Mucosa of stomach (tissue), 1 donor: Measurements from ENCODE around the gene EYS.
"Not testable (repeated sequence)": the region's sequence is repeated elsewhere in the genome, so short reads cannot be mapped to it uniquely, and the experiment has no call there.

ENCODE experiments used
- H3K27me3 ChIP-seq: one replicate; pipeline ENCODE4 v1.7.0; 2013; ENCODE audit warnings: mild to moderate bottlenecking, low read length; ENCODE audit not compliant: control insufficient read depth, insufficient read depth
- H3K36me3 ChIP-seq: one replicate; pipeline ENCODE4 v1.7.0; 2013; ENCODE audit warnings: low read length; ENCODE audit not compliant: control insufficient read depth, insufficient read depth
- H3K4me1 ChIP-seq: one replicate; pipeline ENCODE4 v1.7.0; 2013; ENCODE audit warnings: mild to moderate bottlenecking, low read length; ENCODE audit not compliant: control insufficient read depth, insufficient read depth
- H3K4me3 ChIP-seq: one replicate; pipeline ENCODE4 v1.7.0; 2013; ENCODE audit warnings: low read length
- H3K9ac ChIP-seq: one replicate; pipeline ENCODE4 v1.7.0; 2013; ENCODE audit warnings: mild to moderate bottlenecking, low read length, moderate library complexity
- H3K9me3 ChIP-seq: one replicate; pipeline ENCODE4 v1.7.0; 2013; ENCODE audit warnings: mild to moderate bottlenecking, low read length, moderate library complexity; ENCODE audit not compliant: control insufficient read depth
- donor health status: Pancreatic carcinoma.

Gene EYS

DNA sequence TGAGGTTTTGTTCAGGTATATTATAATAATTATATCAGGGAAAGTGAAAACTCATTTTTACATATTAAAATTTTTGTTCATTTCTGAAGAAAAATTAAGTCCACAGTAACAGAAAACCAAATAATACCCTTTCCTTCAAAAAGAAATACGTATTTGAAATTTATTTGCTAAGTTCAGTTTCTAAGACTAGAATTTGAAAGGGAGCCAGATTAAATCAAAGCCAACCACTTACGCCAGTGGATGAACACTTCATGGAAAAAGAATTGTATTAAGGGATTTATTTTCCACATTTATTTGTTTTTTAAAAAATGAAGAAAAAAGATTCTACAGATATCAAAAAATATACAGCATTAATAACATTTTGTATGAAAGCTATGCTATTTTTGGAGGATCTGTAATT is 654.4 kb downstream of the EYS start:
- Histone ChIP-seq H3K9me3 (no peaks in the 10 kb centered on the region), H3K4me1 (no peaks in the 10 kb centered on the region), H3K27me3 (no peaks in the 10 kb centered on the region), H3K36me3 (no peaks in the 10 kb centered on the region), H3K4me3 (no peak overlapping the region), H3K9ac (no peak overlapping the region)

DNA sequence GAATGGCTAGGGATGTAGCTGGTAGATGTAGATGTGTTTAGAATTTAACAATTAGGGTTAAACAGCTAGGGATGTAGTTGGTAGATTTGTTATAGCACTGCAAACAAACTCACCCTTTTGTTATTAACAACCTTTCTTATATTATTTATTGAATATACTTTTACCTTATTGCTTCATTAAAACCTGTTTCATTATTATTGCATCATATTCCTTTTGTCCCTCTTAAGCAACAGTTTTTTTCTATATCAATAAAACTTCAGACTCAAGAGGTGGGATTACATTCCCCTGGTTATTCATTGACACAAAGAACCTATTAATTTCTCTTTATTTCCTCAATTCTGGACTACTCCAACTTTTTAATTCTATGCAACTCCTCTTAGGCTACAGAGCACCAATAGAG is 661.2 kb downstream of the EYS start:
- no peak overlapping the region for H3K9ac ChIP-seq
- no peak overlapping the region for H3K4me3 ChIP-seq
- no peaks in the 10 kb centered on the region for H3K4me1 ChIP-seq
- H3K36me3 ChIP-seq: no peaks in the 10 kb centered on the region
- no peaks in the 10 kb centered on the region for H3K9me3 ChIP-seq
- no peaks in the 10 kb centered on the region for H3K27me3 ChIP-seq

DNA sequence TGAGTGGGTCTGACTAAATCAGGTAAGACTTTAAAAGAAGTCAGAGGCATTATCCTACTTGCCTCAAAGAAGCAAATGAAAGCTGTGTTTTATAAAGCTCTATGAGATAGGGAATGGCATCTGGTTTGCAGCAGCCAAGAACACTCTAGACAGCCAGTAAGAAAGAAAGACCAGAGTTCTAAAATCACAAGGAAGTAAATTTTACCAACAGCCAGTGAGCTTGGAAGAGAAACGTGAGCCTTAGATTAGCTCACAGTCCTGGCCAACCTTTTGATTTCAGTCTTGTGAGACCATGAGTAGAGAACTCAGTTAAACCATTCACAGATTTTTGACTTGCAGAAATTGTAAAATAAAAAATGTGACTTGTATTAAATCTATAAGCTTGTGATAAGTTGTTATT is 693.0 kb downstream of the EYS start:
- Histone ChIP-seq H3K9ac (no peak overlapping the region), H3K4me3 (no peak overlapping the region), H3K36me3 (no peaks in the 10 kb centered on the region), H3K9me3 (no peaks in the 10 kb centered on the region), H3K4me1 (no peaks in the 10 kb centered on the region), H3K27me3 (no peaks in the 10 kb centered on the region)

DNA sequence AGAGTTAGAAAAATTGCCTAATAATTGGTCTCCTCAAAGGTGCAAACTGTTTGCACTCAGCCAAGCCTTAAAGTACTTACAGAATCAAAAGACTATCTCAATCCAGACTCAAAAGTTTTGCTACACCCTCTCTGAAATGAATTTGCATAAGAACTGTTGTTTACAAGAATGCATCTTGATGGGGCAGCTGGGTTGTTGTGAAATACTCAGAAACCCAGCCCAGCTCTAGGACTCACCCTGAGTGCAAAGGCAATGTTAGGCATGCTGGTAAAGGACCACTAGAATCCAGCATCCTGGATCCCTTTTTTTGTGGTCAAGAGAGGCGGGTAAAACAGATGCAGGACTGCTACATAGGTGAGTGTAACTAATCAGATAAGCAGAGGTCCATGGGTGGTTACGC is 700.2 kb downstream of the EYS start:
- no peaks in the 10 kb centered on the region for H3K36me3 ChIP-seq
- no peaks in the 10 kb centered on the region for H3K27me3 ChIP-seq
- H3K4me1 ChIP-seq: no peaks in the 10 kb centered on the region
- no peak overlapping the region for H3K4me3 ChIP-seq
- H3K9ac ChIP-seq: no peak overlapping the region
- H3K9me3 ChIP-seq: no peaks in the 10 kb centered on the region

DNA sequence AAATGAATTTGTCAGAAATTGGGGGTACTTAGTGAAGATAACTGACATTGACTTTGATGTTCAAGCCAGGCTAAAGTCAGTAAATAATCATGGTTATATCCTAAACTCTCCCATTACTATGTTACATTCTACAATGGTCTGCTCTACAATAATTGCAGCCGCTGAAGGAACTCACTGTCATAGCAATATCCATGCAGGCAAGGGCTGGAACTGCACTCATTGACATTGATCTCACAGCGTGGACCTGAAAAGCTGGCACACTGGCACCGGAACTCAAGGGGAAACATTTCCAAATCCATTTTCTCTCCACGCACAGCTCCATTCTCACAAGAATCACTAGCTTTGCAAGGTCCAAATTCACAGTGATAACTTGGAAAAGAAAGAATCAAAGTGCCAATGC is 702.7 kb downstream of the EYS start:
- Histone ChIP-seq H3K27me3 (no peaks in the 10 kb centered on the region), H3K4me1 (no peaks in the 10 kb centered on the region), H3K4me3 (no peak overlapping the region), H3K36me3 (no peaks in the 10 kb centered on the region), H3K9ac (no peak overlapping the region), H3K9me3 (no peaks in the 10 kb centered on the region)

DNA sequence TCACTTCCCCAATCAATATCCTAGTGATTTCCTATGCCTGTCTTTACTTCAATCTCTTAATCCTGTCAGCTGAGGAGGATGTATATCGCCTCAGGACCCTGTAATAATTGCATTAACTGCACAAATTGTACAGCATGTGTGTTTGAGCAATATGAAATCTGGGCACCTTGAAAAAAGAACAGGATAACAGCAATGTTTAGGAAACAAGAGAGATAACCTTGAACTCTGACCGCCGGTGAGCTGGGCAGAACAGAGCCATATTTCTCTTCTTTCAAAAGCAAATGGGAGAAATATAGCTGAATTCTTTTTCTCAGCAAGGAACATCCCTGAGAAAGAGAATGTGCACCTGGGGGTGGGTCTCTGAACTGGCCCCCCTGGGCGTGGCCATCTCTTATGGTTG is 704.1 kb downstream of the EYS start:
- not testable (repeated sequence) for H3K9ac ChIP-seq, H3K4me1 ChIP-seq, H3K36me3 ChIP-seq, H3K27me3 ChIP-seq, H3K4me3 ChIP-seq, H3K9me3 ChIP-seq

DNA sequence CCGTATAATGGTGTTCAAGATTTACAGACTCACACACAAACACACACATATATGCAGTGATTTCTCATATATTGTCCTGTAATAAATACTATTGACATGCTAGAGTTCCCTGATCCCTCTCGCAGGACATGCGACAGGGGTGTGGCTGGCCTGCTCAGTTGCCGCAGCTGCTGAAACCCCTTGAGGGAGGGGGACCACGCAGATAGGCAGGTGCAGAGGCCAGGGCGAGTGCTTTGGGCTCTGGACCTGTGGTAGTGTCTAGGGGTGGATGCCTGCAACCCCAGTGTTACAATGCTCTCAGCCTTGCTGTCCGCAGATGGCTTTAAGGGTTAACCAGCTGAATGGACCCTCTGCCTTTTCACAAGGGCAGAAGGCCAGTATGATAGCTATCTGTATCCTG is 706.2 kb downstream of the EYS start:
- Histone ChIP-seq H3K36me3 (no peaks in the 10 kb centered on the region), H3K9ac (no peak overlapping the region), H3K4me3 (no peak overlapping the region), H3K9me3 (no peaks in the 10 kb centered on the region), H3K27me3 (no peaks in the 10 kb centered on the region), H3K4me1 (no peaks in the 10 kb centered on the region)

DNA sequence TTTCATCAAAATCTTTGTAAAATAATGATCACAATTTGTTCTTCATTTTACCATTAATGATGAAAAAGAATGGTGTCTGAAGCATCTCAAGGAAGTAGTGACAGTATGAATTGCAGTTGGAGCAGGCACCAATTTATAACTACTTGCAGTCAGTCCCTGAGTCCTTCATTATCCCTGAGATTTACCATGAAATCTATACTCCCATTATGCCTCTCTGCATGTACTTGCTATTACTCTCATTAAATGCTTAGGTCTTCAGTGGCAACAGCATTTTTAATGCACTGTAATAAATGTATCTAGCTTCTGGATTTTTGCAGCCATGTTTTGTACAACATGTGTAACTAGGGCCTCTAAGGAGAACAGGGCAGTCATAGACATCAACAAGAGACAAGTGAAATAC is 708.8 kb downstream of the EYS start:
- no peak overlapping the region for H3K9ac ChIP-seq
- H3K4me1 ChIP-seq: no peaks in the 10 kb centered on the region
- no peaks in the 10 kb centered on the region for H3K36me3 ChIP-seq
- H3K9me3 ChIP-seq: no peaks in the 10 kb centered on the region
- H3K4me3 ChIP-seq: no peak overlapping the region
- H3K27me3 ChIP-seq: no peaks in the 10 kb centered on the region

DNA sequence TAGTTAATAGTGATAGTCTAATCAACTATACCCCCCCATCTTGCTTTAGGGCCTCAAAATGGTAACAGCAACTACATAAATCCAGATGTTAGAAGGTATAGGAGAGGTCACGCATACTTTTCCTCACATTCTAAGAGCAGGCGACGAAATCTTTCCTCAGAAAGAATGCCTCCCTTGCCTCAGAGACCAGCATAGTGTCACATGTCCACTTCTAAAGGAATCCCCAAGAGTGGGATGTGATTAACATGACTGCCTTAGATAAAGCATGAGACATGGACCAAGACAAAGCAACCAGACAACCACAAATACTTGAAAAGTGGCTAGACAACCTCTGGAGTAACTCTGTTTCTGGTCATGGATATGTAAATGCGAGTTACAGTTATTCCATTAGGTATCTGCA is 710.7 kb downstream of the EYS start:
- H3K36me3 ChIP-seq: no peaks in the 10 kb centered on the region
- no peak overlapping the region for H3K4me3 ChIP-seq
- H3K9me3 ChIP-seq: no peaks in the 10 kb centered on the region
- no peak overlapping the region for H3K9ac ChIP-seq
- H3K4me1 ChIP-seq: no peaks in the 10 kb centered on the region
- no peaks in the 10 kb centered on the region for H3K27me3 ChIP-seq

DNA sequence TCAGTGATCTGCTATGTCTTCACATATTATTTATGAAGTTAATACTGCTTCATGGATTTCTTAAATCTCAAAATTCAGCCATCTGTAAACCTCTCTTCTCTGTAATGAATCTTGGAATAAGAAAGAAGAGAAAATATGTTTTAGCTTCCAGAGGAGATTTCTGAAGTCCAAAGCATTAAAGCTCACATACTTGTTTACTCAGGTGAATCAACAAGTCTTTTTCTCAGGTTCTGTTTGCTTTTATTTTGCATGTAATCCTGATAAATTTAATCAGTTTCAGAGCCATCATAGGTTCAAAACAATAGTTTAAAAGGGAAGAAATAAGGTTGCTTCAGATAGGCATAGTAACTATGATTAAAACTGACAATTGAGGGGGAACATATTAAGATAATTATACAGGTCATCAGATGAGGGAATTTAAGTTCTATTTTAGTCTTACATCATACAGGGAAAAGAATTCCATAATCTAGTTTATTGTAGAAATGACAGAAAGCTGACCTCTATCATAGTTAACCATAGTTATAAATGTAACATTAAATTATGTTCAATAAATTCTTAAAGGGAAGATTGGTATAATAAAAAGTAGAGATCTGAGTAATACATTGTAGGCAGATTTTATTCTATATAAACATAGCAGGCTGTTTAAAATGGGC is 716.2 kb downstream of the EYS start:
- Histone ChIP-seq H3K9ac (no peak overlapping the region), H3K36me3 (no peaks in the 10 kb centered on the region), H3K27me3 (no peaks in the 10 kb centered on the region), H3K9me3 (no peaks in the 10 kb centered on the region), H3K4me1 (no peaks in the 10 kb centered on the region), H3K4me3 (no peak overlapping the region)

DNA sequence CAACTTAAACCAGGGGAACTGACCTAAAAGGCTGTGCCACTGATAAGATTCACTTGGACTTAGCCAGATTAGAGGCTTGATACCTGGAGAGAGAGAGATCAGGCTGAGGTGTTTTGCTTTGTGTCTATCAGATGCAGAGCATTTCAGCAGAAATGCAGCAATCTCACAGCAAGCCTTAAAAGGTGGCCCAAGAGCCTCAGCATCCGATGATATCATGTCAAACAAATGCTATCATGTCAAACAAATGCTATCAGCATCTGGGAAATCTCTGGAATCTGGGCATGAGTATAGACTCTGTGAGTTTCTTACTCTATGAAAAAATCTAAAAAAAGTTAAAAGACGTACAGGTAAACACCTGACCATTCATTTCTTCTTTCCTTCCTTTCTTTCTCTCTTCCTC is 718.9 kb downstream of the EYS start:
- Histone ChIP-seq H3K9ac (no peak overlapping the region), H3K36me3 (no peaks in the 10 kb centered on the region), H3K27me3 (no peaks in the 10 kb centered on the region), H3K9me3 (no peaks in the 10 kb centered on the region), H3K4me3 (no peak overlapping the region), H3K4me1 (no peaks in the 10 kb centered on the region)

DNA sequence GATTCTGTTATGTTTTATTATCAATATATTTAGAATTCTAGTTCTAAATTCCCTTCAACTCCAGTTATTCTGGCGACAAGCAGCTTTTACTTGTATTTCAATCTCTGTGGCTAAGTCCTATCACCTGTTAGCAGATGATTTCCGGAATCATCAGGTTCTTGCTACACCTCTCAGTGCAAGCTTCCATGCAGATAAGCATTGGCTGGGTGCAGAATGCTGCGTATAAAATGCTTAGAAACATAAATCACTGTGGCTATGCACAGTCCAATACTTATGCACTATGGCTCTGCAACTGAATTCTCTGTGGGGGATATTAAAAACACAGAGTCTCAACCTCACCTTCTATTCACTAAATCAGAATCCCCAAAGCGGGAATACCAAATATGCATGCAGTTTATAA is 720.0 kb downstream of the EYS start:
- H3K9me3 ChIP-seq: no peaks in the 10 kb centered on the region
- H3K36me3 ChIP-seq: no peaks in the 10 kb centered on the region
- H3K27me3 ChIP-seq: no peaks in the 10 kb centered on the region
- no peaks in the 10 kb centered on the region for H3K4me1 ChIP-seq
- H3K4me3 ChIP-seq: no peak overlapping the region
- no peak overlapping the region for H3K9ac ChIP-seq

DNA sequence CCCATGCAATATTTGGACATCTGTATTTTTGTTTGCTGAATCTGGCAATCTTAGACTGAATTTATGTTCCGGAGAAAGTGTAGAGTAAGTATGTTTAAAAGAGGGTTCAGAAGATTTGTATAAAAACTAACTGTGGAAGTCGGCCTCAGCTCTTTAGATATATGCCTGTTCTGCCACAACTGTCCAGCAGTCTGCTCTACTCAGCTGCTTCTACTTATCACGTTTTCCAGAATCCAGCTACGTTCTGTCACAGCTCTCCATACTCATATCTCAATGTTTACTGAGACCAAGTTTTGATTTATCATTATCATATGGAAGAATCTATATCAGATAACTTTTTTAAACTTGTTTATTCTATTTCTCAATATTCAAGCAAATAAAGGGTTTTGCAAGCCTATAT is 721.3 kb downstream of the EYS start:
- Histone ChIP-seq H3K9me3 (no peaks in the 10 kb centered on the region), H3K4me1 (no peaks in the 10 kb centered on the region), H3K9ac (no peak overlapping the region), H3K27me3 (no peaks in the 10 kb centered on the region), H3K4me3 (no peak overlapping the region), H3K36me3 (no peaks in the 10 kb centered on the region)
